Measurements from ENCODE around the gene ITGB1BP2.
"Not testable (repeated sequence)": the region's sequence is repeated elsewhere in the genome, so short reads cannot be mapped to it uniquely, and the experiment has no call there.

The ITGB1BP2 gene

GRCh38 chrX:71302461-71303213 is 1.1 kb downstream of the ITGB1BP2 start:
- ATAC-seq: no peak

DNA sequence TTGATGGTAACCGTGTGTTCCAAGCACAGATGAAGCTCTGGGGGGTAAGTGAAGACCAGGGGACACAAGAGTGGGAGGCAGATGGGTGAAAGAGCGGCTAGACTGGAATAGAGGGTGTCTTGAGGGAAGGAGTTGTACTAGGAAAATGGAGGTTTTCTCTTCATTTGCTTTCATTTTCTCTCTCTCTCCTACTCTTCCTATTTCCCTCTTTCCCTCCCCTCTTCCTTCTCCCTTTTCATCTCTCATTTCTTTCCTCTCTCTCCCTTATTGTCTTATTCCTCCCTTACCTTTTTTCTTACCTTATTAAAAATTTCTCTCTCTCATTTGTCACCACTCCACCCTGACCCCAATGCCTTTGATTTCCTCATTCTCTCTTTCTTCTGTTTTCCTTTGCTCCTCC is 3.0 kb downstream of the ITGB1BP2 start:
- no peak for ATAC-seq

- ATAC-seq: no peak
Observed at GRCh38 chrX:71315917-71316316, 14.4 kb downstream of the ITGB1BP2 start.

- not testable (repeated sequence) for ATAC-seq
Observed at GRCh38 chrX:71316959-71317358, 15.4 kb downstream of the ITGB1BP2 start.

- no peak for ATAC-seq
Observed at GRCh38 chrX:71320126-71320525, 18.6 kb downstream of the ITGB1BP2 start.

GRCh38 chrX:71321731-71322130 is 20.2 kb downstream of the ITGB1BP2 start:
- ATAC-seq: no peak

DNA sequence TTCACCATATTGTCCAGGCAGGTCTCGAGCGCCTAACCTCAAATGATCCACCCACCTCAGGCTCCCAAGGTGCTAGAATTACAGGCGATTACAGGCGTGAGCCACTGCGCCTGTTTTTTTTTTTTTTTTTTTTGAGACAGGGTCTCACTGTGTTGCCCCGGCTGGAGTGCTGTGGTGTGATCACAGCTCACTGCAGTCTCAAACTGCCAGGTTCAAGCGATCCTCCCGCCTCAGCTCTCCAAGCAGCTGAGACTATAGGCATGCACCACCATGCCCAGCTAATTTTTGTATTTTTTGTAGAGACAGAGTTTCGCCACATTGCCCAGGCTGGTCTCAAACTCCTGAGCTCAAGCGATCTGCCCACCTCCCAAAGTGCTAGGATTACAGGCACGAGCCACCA is 22.9 kb downstream of the ITGB1BP2 start:
- not testable (repeated sequence) for ATAC-seq

GRCh38 chrX:71326394-71326793 is 24.8 kb downstream of the ITGB1BP2 start:
- no peak for ATAC-seq

GRCh38 chrX:71349151-71349665 is 47.7 kb downstream of the ITGB1BP2 start:
- ATAC-seq: not testable (repeated sequence)

DNA sequence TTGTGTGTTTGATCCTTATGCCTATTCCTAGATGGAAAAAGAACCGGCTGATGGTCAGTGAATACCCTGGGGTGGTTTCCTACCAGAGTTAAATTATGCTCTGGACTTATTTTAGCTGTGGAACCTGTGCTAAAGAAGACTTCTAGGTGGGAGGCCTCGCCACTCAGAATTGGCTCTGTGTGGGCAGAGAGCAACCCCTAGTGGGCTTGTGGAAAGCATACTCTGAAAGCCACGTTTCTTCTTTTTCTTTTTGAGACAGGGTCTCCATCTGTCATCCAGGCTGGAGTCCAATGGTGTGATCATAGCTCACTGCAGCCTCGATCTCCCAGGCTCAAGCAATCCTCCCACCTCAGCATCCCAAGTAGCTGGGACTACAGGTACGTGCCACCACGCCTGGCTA is 48.3 kb downstream of the ITGB1BP2 start:
- ATAC-seq: not testable (repeated sequence)

GRCh38 chrX:71352439-71352838 is 50.9 kb downstream of the ITGB1BP2 start:
- ATAC-seq: not testable (repeated sequence)

All from activated CD4-positive, CD25-positive, alpha-beta regulatory T cell treated with anti-CD3 and anti-CD28 coated beads, Interleukin-2, amount 50 U/mL, for 24 hours (primary cell).